22Rv1 (cell line): Measurements from ENCODE around the gene HCAR2.

Source experiments
- CTCF ChIP-seq: fragments of 450-650 bp; IDR thresholded peaks from 2 replicates; pipeline ENCODE4 v1.5.1; 2017; ENCODE audit warnings: mild to moderate bottlenecking
- ZFX ChIP-seq: fragments of 450-650 bp; IDR thresholded peaks from 2 replicates; pipeline ENCODE4 v1.6.1; 2017; ENCODE audit warnings: antibody characterized with exemption, borderline replicate concordance

DNA sequence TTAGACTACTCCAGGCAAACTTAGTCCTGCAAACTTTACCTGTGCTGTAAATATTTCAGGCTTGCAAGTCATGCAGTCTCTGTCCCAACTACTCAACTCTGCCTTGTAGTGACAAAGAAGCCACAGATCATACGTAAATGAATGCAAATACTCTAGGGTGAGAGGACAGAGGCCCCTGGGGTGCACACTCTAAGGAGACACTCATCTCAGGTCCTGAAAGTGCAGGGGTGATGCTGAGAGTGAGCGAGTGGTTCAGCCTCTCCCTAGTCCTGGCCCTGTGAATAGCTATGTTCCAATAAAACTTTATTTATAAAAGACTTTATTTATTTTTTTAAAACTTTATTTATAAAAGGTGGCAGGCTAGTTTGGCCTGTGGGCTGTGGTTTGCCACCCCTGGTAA, 34.9 kb downstream of the HCAR2 start:
- TF ChIP-seq CTCF (no peak), ZFX (no peak)
